Measurements from ENCODE around the gene CNTNAP3.
"Not testable (repeated sequence)": the region's sequence is repeated elsewhere in the genome, so short reads cannot be mapped to it uniquely, and the experiment has no call there.

Gene CNTNAP3
- 0.13 to 0.15 reads per million in 2 donors for total RNA-seq

GRCh38 chr9:39287980-39288379 lies at the start of gene CNTNAP3:
TSS of gene CNTNAP3 (minus strand) at chr9:39288167. CDS start at chr9:39288064, 103 bp downstream.
- DNase-seq = not testable (repeated sequence)

GRCh38 chr9:39279995-39280394 lies 8.0 kb downstream of the CNTNAP3 start:
- not testable (repeated sequence) for DNase-seq

GRCh38 chr9:39242513-39242912 lies 45.5 kb downstream of the CNTNAP3 start:
- DNase-seq = not testable (repeated sequence)

GRCh38 chr9:39232130-39232991 lies 55.6 kb downstream of the CNTNAP3 start:
- not testable (repeated sequence) for DNase-seq

GRCh38 chr9:39215976-39216375 lies 72.0 kb downstream of the CNTNAP3 start:
- not testable (repeated sequence) for DNase-seq

- DNase-seq = not testable (repeated sequence)
These were observed 78.2 kb downstream of the CNTNAP3 start for GRCh38 chr9:39209773-39210172.

GRCh38 chr9:39206643-39207042 lies 81.3 kb downstream of the CNTNAP3 start:
- DNase-seq = not testable (repeated sequence)

GRCh38 chr9:39205842-39206241 lies 82.1 kb downstream of the CNTNAP3 start:
- not testable (repeated sequence) for DNase-seq

- not testable (repeated sequence) for DNase-seq
These were observed 87.6 kb downstream of the CNTNAP3 start for GRCh38 chr9:39200412-39200811.

- not testable (repeated sequence) for DNase-seq
These were observed 89.8 kb downstream of the CNTNAP3 start for GRCh38 chr9:39198000-39198709.

GRCh38 chr9:39171370-39171769 lies 116.6 kb downstream of the CNTNAP3 start:
- not testable (repeated sequence) for DNase-seq

- not testable (repeated sequence) for DNase-seq
These were observed 130.3 kb downstream of the CNTNAP3 start for GRCh38 chr9:39157714-39158113.

- DNase-seq = not testable (repeated sequence)
These were observed 155.0 kb downstream of the CNTNAP3 start for GRCh38 chr9:39132826-39133552.

- not testable (repeated sequence) for DNase-seq
These were observed 166.6 kb downstream of the CNTNAP3 start for GRCh38 chr9:39121401-39121800.

- DNase-seq = not testable (repeated sequence)
These were observed 176.2 kb downstream of the CNTNAP3 start for GRCh38 chr9:39111746-39112145.

- no peak for DNase-seq
These were observed 179.8 kb downstream of the CNTNAP3 start for GRCh38 chr9:39108145-39108544.

- not testable (repeated sequence) for DNase-seq
These were observed 190.8 kb downstream of the CNTNAP3 start for GRCh38 chr9:39097208-39097607.

GRCh38 chr9:39085311-39085710 lies 202.7 kb downstream of the CNTNAP3 start:
- DNase-seq = not testable (repeated sequence)

- not testable (repeated sequence) for DNase-seq
These were observed 205.4 kb downstream of the CNTNAP3 start for GRCh38 chr9:39082574-39082973.

GRCh38 chr9:39080081-39080480 lies 207.9 kb downstream of the CNTNAP3 start:
- not testable (repeated sequence) for DNase-seq

- not testable (repeated sequence) for DNase-seq
These were observed 209.2 kb downstream of the CNTNAP3 start for GRCh38 chr9:39078621-39079256.

- not testable (repeated sequence) for DNase-seq
These were observed 214.4 kb downstream of the CNTNAP3 start for GRCh38 chr9:39073537-39073936.

Data from activated gamma-delta T cell (primary cell).